ENCODE data around the gene COA8.
A peak's percentile ranks its signal among the peaks of the same experiment; 100 is the strongest.

The COA8 gene

DNA sequence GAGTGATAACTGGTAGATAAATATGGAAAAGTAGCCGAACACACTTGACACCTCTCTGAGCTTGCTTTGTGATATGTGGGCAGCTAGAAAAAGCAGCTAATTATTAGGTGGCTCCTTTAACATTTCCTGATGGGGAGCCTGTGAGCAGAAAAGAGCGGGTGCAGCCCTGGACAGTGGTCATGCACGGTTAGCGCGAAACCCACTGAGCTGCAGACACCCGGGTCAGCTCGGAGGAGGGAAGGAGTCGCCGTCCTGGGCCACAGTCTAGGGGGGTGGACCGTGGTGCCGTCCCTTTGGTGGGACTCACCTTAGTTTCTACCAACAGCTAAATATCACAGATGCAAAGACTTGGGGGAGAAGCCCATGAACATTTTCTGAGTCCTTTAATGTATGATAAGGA lies 6.6 kb downstream of the COA8 start:
- no peaks in the 10 kb centered on the region for H3K27me3 ChIP-seq (ENCODE audit: control insufficient read depth, insufficient read depth, low read length)
- no peak overlapping the region for H3K9ac ChIP-seq (ENCODE audit: low read depth, low read length)
- H3K27ac ChIP-seq (ENCODE audit: low read depth, low read length), result peak overlapping the region; percentile 39
- H3K9me3 ChIP-seq (ENCODE audit: control insufficient read depth, insufficient read depth, low read length), result no peaks in the 10 kb centered on the region
- peaks cover 6% of the 10 kb centered on the region; the same call in 1 of the 2 replicates for H3K4me1 ChIP-seq (ENCODE audit: control insufficient read depth, insufficient read depth, low read length)
- peaks cover 5% of the 10 kb centered on the region; the same call in 1 of the 2 replicates for H3K36me3 ChIP-seq (ENCODE audit: control insufficient read depth, insufficient read depth, low read length)
- no peak overlapping the region for H3K4me3 ChIP-seq (ENCODE audit: low read depth, low read length)

DNA sequence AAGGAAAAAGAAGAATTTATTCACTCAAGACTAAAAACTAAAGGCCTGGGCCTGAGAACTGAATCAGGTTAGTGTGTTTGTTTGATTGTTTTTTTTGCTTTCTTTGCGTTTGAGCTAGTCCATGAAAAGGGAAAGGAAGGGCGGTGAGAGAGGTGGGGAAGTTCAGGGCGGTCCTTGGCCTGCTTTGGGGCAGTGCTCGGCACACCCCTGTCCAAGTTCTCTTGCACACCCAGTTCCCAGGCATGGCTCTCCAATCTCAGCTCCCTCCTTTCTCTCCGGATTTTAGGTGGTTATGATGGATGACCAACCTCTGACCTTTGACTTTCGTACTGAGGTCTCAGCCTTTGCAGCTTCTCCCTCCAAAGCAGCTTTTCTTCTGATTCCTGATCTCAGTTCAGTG lies 11.3 kb downstream of the COA8 start:
- H3K4me3 ChIP-seq (ENCODE audit: low read depth, low read length), result no peak overlapping the region
- H3K9ac ChIP-seq (ENCODE audit: low read depth, low read length), result no peak overlapping the region
- H3K9me3 ChIP-seq (ENCODE audit: control insufficient read depth, insufficient read depth, low read length), result no peaks in the 10 kb centered on the region
- no peak overlapping the region for H3K27ac ChIP-seq (ENCODE audit: low read depth, low read length)
- 0 out of 2 replicates have a peak, but pooled peaks cover 1% of the 10 kb centered on the region for H3K4me1 ChIP-seq (ENCODE audit: control insufficient read depth, insufficient read depth, low read length)
- peaks cover 33% of the 10 kb centered on the region for H3K36me3 ChIP-seq (ENCODE audit: control insufficient read depth, insufficient read depth, low read length)
- H3K27me3 ChIP-seq (ENCODE audit: control insufficient read depth, insufficient read depth, low read length), result no peaks in the 10 kb centered on the region

DNA sequence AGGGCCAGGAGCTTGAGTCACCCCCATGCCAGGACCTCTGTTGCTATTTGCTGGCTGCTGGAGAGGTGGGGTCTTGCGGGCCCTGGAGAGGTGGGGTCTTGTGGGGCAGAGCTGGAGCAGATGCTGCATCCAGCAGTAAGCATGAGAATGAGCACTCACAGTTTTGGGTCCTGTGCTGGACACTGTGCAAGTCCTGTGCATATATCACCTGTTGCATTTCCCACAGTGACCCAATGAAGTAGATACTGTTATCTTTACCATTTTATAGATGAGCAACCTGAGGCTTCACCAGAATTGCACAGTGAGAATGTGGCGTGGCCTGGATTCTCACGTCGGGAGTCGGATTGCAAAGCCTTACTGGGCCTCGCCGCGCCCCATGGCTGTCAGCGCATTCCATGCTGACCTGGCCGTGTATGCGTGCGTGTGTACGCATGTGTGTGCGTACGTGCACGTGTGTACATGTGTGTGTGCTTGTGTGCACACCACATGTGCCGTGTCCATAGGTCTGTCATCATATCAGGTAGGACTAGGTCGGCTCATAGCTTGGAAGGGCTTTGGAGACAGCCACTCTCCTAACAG lies 12.0 kb downstream of the COA8 start:
- H3K36me3 ChIP-seq (ENCODE audit: control insufficient read depth, insufficient read depth, low read length), result peaks cover 33% of the 10 kb centered on the region
- no peaks in the 10 kb centered on the region for H3K9me3 ChIP-seq (ENCODE audit: control insufficient read depth, insufficient read depth, low read length)
- H3K27me3 ChIP-seq (ENCODE audit: control insufficient read depth, insufficient read depth, low read length), result no peaks in the 10 kb centered on the region
- H3K27ac ChIP-seq (ENCODE audit: low read depth, low read length), result no peak overlapping the region
- H3K4me1 ChIP-seq (ENCODE audit: control insufficient read depth, insufficient read depth, low read length), result no peaks in the 10 kb centered on the region
- H3K9ac ChIP-seq (ENCODE audit: low read depth, low read length), result no peak overlapping the region
- no peak overlapping the region for H3K4me3 ChIP-seq (ENCODE audit: low read depth, low read length)

DNA sequence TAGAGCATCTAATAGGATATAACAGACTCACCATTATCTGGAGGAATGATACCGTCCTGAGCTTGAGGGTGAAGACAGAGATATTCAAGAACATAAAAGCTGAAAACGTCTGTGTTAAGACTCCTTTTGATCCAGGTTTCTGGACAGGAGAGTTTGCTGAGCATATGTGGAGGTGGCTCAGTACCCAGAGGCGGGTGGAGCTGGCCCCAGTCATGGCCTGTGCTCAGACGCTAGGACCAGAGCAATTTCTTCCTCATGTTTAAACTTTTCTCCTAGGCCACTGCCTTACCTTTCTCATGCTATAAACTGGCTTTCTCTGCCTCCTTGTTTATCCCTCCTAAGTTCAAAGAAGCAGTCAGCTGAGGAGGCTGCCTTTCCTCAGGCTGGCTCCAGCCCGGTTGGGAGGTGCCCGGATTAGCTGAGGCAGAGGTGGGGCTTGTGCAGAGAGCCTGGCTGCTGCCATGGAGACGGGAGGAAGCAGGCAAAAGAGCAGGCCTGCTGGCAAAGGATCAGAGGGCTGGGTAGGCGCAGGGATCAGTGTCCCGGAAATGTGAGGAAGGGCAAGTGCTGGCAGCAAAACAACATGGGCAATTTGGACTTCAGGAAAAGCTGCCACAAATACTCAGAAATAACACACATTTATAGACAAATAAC lies 13.7 kb downstream of the COA8 start:
- Histone ChIP-seq H3K4me3 (ENCODE audit: low read depth, low read length) (no peak overlapping the region), H3K36me3 (ENCODE audit: control insufficient read depth, insufficient read depth, low read length) (peaks cover 33% of the 10 kb centered on the region), H3K9ac (ENCODE audit: low read depth, low read length) (no peak overlapping the region), H3K4me1 (ENCODE audit: control insufficient read depth, insufficient read depth, low read length) (no peaks in the 10 kb centered on the region), H3K9me3 (ENCODE audit: control insufficient read depth, insufficient read depth, low read length) (no peaks in the 10 kb centered on the region), H3K27ac (ENCODE audit: low read depth, low read length) (peak overlapping the region; percentile 66), H3K27me3 (ENCODE audit: control insufficient read depth, insufficient read depth, low read length) (no peaks in the 10 kb centered on the region)

DNA sequence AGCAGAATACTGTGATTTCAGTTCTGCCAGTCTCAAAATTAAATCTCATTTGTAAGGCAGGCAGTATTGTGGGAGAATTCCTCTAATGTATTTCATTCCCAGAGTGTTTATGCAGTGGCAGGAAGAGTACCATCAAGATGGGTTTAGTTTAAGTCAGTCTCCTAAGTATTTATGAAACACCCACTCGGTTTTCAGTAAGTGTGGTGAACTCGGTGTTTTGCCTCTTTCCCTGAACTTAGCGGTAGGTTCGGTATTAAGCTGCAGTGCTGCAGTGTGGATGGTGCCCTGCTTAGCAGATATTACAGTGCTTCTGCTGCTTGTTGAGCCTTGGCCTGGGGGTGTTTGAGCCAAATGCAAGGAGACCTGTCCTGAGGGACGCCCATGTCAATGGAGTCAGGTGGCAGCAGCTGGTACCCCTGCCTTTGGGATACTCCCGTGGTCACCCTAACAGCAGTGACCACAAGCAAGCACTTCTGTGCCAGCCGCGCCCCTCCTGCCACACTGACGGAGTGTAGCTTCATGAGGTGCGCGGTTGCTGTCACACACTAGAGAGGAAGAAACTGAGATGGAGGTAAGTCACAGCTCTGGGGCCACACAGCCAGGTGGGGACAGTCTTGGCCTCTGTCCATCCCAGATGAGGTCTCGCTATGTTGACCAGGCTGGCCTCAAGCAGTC lies 15.8 kb downstream of the COA8 start:
- Histone ChIP-seq H3K9ac (ENCODE audit: low read depth, low read length) (no peak overlapping the region), H3K4me1 (ENCODE audit: control insufficient read depth, insufficient read depth, low read length) (no peaks in the 10 kb centered on the region), H3K4me3 (ENCODE audit: low read depth, low read length) (no peak overlapping the region), H3K27me3 (ENCODE audit: control insufficient read depth, insufficient read depth, low read length) (no peaks in the 10 kb centered on the region), H3K27ac (ENCODE audit: low read depth, low read length) (no peak overlapping the region), H3K9me3 (ENCODE audit: control insufficient read depth, insufficient read depth, low read length) (no peaks in the 10 kb centered on the region), H3K36me3 (ENCODE audit: control insufficient read depth, insufficient read depth, low read length) (peaks cover 33% of the 10 kb centered on the region)

DNA sequence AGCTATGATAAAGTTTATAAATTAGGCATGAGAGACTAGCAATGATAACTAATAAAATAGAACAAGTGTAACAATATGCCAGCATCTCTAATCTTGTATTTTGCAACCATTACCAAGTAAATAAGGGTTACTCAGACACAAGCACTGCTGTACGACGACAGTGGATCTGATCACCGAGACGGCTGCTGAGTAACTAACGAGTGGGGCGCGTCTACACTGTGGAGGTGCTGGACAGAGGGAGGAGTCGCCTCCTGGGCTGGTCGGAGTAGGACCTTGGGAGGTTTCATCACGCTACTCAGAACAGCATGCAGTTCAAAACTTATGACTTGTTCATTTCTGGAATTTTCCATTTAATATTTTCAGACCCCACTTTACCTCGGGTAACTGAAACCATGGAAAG lies 18.4 kb downstream of the COA8 start:
- Histone ChIP-seq H3K27me3 (ENCODE audit: control insufficient read depth, insufficient read depth, low read length) (no peaks in the 10 kb centered on the region), H3K4me1 (ENCODE audit: control insufficient read depth, insufficient read depth, low read length) (no peaks in the 10 kb centered on the region), H3K27ac (ENCODE audit: low read depth, low read length) (no peak overlapping the region), H3K9ac (ENCODE audit: low read depth, low read length) (no peak overlapping the region), H3K9me3 (ENCODE audit: control insufficient read depth, insufficient read depth, low read length) (no peaks in the 10 kb centered on the region), H3K4me3 (ENCODE audit: low read depth, low read length) (no peak overlapping the region), H3K36me3 (ENCODE audit: control insufficient read depth, insufficient read depth, low read length) (peaks cover 19% of the 10 kb centered on the region)

DNA sequence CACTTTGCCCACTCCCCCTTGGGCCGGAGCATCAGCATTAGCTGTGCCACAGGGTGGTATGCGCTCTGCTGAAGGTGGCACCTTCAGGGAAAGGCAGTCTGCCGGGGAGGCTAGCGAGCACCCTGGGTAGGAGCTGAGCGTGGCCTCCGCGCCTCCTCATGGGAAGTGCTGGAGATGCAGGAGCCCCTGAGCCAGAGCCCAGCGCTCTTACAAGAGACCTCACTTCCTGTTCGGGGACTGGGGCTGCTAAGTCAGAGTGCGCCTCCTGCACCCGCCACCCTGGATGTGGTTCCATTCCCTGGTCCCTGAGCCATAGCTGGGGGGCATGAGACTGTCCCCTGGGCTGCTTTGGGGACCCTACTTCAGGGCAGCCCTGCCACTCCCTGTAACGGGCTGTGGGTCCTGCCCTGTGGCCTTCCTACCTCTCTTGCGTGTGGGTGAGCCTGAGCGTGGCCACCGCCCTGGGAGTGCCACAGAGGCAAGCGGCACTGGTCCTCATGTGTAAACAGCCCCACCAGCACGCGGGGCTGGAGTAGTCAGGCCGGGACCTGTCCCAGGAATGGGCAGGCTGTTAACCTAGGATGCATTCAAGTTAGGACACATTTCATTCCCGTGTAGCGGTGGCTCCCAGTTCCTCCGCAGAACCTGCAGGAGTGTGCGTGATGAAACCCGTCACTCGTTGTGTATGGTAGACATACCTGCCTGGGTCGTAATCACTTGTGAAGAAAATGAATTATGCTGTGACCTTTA lies 19.4 kb downstream of the COA8 start:
- no peaks in the 10 kb centered on the region for H3K9me3 ChIP-seq (ENCODE audit: control insufficient read depth, insufficient read depth, low read length)
- H3K9ac ChIP-seq (ENCODE audit: low read depth, low read length), result no peak overlapping the region
- H3K4me3 ChIP-seq (ENCODE audit: low read depth, low read length), result no peak overlapping the region
- H3K4me1 ChIP-seq (ENCODE audit: control insufficient read depth, insufficient read depth, low read length), result no peaks in the 10 kb centered on the region
- peaks cover 15% of the 10 kb centered on the region for H3K36me3 ChIP-seq (ENCODE audit: control insufficient read depth, insufficient read depth, low read length)
- H3K27ac ChIP-seq (ENCODE audit: low read depth, low read length), result no peak overlapping the region
- no peaks in the 10 kb centered on the region for H3K27me3 ChIP-seq (ENCODE audit: control insufficient read depth, insufficient read depth, low read length)

DNA sequence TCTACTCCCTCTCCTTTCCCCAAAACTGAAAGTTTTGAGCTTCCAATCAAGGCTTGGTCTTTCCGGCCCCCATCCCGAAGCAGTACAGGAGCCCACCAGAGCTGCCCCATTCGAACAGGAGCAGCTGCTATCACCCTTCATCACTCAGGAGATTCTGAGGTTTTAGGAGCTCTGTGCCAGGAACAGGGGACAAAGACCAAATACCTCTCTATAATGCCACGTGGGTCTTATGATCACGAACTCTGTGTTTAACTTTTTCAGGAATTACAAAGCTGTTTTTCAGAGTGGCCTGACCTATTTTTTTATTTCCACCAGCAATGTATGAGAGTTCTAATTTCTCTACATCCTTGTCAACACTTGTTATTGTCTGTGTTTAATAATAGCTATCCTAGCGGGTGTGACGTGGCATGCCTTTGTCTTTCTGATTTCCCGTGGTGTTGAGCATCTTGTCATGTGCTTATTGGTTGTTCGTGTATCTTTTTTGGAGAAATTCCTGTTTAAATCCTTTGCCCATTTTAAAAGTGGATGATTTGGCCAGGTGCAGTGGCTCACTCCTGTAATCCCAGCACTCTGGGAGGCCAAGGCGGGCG lies 21.7 kb downstream of the COA8 start:
- no peak overlapping the region for H3K9ac ChIP-seq (ENCODE audit: low read depth, low read length)
- no peaks in the 10 kb centered on the region for H3K4me1 ChIP-seq (ENCODE audit: control insufficient read depth, insufficient read depth, low read length)
- H3K27me3 ChIP-seq (ENCODE audit: control insufficient read depth, insufficient read depth, low read length), result no peaks in the 10 kb centered on the region
- no peak overlapping the region for H3K27ac ChIP-seq (ENCODE audit: low read depth, low read length)
- H3K9me3 ChIP-seq (ENCODE audit: control insufficient read depth, insufficient read depth, low read length), result no peaks in the 10 kb centered on the region
- no peak overlapping the region for H3K4me3 ChIP-seq (ENCODE audit: low read depth, low read length)
- H3K36me3 ChIP-seq (ENCODE audit: control insufficient read depth, insufficient read depth, low read length), result peaks cover 12% of the 10 kb centered on the region

DNA sequence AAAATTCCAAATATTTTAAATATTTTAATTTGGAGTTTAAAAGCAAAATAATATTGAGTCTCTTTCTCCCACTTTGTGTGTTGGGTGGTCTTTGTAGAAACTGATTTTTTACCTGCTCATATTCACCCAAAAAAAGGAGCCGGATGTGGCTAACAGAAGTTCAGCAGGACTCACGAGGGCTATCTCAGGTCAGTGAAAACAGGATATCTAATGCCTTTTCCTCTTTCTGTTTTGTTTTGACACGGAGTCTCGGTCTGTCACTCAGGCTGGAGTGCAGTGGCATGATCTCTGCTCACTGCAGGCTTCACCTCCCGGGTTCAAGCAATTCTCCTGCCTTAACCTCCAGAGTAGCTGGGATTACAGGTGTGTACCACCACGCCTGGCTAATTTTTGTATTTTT lies 30.8 kb downstream of the COA8 start:
- peaks cover 14% of the 10 kb centered on the region for H3K36me3 ChIP-seq (ENCODE audit: control insufficient read depth, insufficient read depth, low read length)
- peaks cover 7% of the 10 kb centered on the region; the same call in 1 of the 2 replicates for H3K4me1 ChIP-seq (ENCODE audit: control insufficient read depth, insufficient read depth, low read length)
- H3K27ac ChIP-seq (ENCODE audit: low read depth, low read length), result no peak overlapping the region

DNA sequence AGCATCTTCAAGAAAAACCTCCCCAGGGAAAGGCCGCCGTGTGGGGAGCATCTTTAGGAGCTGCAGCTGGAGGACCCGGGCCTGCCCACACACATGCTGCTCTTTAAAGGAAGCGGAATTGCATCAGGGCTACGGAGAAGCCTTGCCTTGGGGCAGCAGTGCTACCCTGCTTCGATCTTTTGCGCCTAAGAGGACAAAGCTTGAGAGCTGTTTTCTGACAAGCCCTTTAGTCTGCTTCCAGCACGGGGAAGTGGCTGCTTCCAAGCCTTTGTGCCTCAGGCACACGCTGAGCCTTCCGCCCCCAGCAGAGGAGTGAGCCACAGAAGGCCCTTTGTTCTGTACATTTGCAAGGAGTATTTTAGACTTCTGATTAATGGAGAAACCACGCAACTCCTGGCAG lies 31.5 kb downstream of the COA8 start:
- H3K9ac ChIP-seq (ENCODE audit: low read depth, low read length), result peak overlapping the region; percentile 0; the same call in 1 of the 2 replicates

More for the DNA sequence above, 30.8 kb downstream of the COA8 start:
- Histone ChIP-seq H3K4me3 (ENCODE audit: low read depth, low read length) (no peak overlapping the region), H3K9me3 (ENCODE audit: control insufficient read depth, insufficient read depth, low read length) (no peaks in the 10 kb centered on the region), H3K27me3 (ENCODE audit: control insufficient read depth, insufficient read depth, low read length) (no peaks in the 10 kb centered on the region), H3K9ac (ENCODE audit: low read depth, low read length) (no peak overlapping the region)

More for the DNA sequence above, 31.5 kb downstream of the COA8 start:
- Histone ChIP-seq H3K27me3 (ENCODE audit: control insufficient read depth, insufficient read depth, low read length) (no peaks in the 10 kb centered on the region), H3K27ac (ENCODE audit: low read depth, low read length) (peak overlapping the region; percentile 83), H3K9me3 (ENCODE audit: control insufficient read depth, insufficient read depth, low read length) (no peaks in the 10 kb centered on the region), H3K36me3 (ENCODE audit: control insufficient read depth, insufficient read depth, low read length) (peaks cover 8% of the 10 kb centered on the region), H3K4me1 (ENCODE audit: control insufficient read depth, insufficient read depth, low read length) (peaks cover 7% of the 10 kb centered on the region; the same call in 1 of the 2 replicates), H3K4me3 (ENCODE audit: low read depth, low read length) (no peak overlapping the region)
